Right atrium auricular region (tissue), 2 donors: ENCODE data around the gene NLRP7. TPM values are rescaled to one million over a fixed set of nuclear protein-coding genes. Genes with fewer than 3 reads are reported as not detected.
"Not testable (repeated sequence)": the region's sequence is repeated elsewhere in the genome, so short reads cannot be mapped to it uniquely, and the experiment has no call there.

Experiments used
- DNase-seq: peaks from one replicate; pipeline ENCODE4 v3.0.0-alpha.2; 2019; ENCODE audit warnings: low spot score
- H3K27ac ChIP-seq, 2 donors: fragments of 200-600 bp; sonication (generic); 1 replicate in 1 of 2; 2 replicates in 1 of 2; pipeline ENCODE4 v1.5.1; 2016 to 2019
- H3K27me3 ChIP-seq, 2 donors: fragments of 200-600 bp; sonication (generic); one replicate each; pipeline versions ENCODE4 v1.5.1 to v1.6.0; 2017 to 2019
- H3K36me3 ChIP-seq: fragments of 200-600 bp; sonication (generic); one replicate; pipeline ENCODE4 v1.5.1; 2016
- H3K4me1 ChIP-seq, 2 donors: fragments of 200-600 bp; sonication (generic); one replicate each; pipeline versions ENCODE4 v1.5.1 to v1.6.0; 2017 to 2019
- H3K4me3 ChIP-seq, 2 donors: fragments of 200-600 bp; sonication (generic); 1 replicate in 1 of 2; 2 replicates in 1 of 2; pipeline ENCODE4 v1.5.1; 2017 to 2019; ENCODE audit warnings: mild to moderate bottlenecking in 1 of 2, moderate library complexity in 1 of 2
- H3K9me3 ChIP-seq, 2 donors: fragments of 200-600 bp; sonication (generic); one replicate each; pipeline ENCODE4 v1.5.1; 2019
- CTCF ChIP-seq, 2 donors: fragments of 200-600 bp; sonication (generic); IDR thresholded peaks; one replicate each; pipeline ENCODE4 v1.5.1; 2019; ENCODE audit warnings: antibody characterized with exemption in 2 of 2
- total RNA-seq, 2 donors: library from RNA; depleted of rRNA; stranded (reverse); fragments of >200 nt; gene quantifications; one replicate each; pipeline ENCODE4 v1.1.0, GENCODE V29; 2016

NLRP7 gene
- total RNA-seq, 2 donors from 2014 or later: not detected

DNA sequence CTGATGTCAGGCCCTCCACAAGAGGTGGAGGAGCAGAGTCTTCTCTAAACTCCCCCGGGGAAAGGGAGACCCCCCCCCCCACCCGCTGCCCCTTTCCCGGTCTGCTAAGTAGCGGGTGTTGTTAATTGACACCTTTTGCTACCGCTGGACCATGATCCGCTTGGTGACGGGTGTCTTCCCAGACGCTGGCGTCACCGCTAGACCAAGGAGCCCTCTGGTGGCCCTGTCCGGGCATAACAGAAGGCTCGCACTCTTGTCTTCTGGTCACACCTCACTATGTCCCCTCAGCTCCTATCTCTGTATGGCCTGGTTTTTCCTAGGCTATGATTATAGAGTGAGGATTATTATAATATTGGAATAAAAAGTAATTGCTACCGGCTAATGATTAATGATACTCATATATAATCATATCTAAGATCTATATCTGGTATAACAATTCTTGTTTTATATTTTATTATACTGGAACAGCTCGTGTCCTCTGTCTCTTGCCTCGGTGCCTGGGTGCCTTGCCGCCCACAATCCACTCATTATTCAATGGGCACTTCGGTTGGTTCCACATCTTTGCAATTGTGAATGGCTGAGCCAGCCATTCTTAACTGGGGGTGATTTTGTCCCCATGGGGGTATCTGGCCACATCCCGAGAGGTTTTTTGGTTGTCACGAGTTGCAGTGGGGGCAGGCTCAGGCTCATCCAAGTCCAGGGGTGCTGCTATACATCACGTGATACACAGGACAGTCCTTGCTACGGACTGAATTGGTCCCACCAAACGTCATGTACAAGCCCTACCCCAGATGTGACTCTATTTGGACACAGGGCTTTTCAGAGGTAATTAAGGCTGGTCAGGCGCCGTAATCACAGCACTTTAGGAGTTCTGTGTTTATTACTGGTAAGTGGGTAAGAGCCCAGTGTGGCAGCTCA, 27.4 kb downstream of the NLRP7 start:
- H3K27ac ChIP-seq, H3K4me3 ChIP-seq, H3K27me3 ChIP-seq, H3K9me3 ChIP-seq, DNase-seq, H3K4me1 ChIP-seq, H3K36me3 ChIP-seq: not testable (repeated sequence)
- peak in 1 of 2 donors; percentile 36 for TF ChIP-seq CTCF (IDR thresholded peaks at IDR 0.05)

- H3K4me3 ChIP-seq: no peak overlapping the region
- H3K4me1 ChIP-seq: no peaks in the 10 kb centered on the region
- H3K36me3 ChIP-seq: no peaks in the 10 kb centered on the region
- H3K27me3 ChIP-seq: no peaks in the 10 kb centered on the region
- no peak for DNase-seq
- H3K27ac ChIP-seq: no peak overlapping the region
- H3K9me3 ChIP-seq: no peaks in the 10 kb centered on the region
- no peak for TF ChIP-seq CTCF (IDR thresholded peaks at IDR 0.05)
These were observed 28.8 kb downstream of the NLRP7 start for GRCh38 chr19:54918499-54918898.

- H3K9me3 ChIP-seq: no peaks in the 10 kb centered on the region
- H3K27ac ChIP-seq: no peak overlapping the region
- H3K4me3 ChIP-seq: no peak overlapping the region
- no peaks in the 10 kb centered on the region for H3K27me3 ChIP-seq
- no peak for TF ChIP-seq CTCF (IDR thresholded peaks at IDR 0.05)
- DNase-seq: no peak
- no peaks in the 10 kb centered on the region for H3K4me1 ChIP-seq
- no peaks in the 10 kb centered on the region for H3K36me3 ChIP-seq
These were observed 30.5 kb downstream of the NLRP7 start for GRCh38 chr19:54916822-54917221.

- H3K36me3 ChIP-seq, H3K27me3 ChIP-seq, H3K4me1 ChIP-seq, DNase-seq, H3K4me3 ChIP-seq, H3K27ac ChIP-seq, H3K9me3 ChIP-seq: not testable (repeated sequence)
These were observed 39.4 kb downstream of the NLRP7 start for GRCh38 chr19:54907899-54908298.

- H3K9me3 ChIP-seq: no peaks in the 10 kb centered on the region
- H3K36me3 ChIP-seq: no peaks in the 10 kb centered on the region
- no peak overlapping the region for H3K4me3 ChIP-seq
- no peak for DNase-seq
- no peak overlapping the region for H3K27ac ChIP-seq
- TF ChIP-seq CTCF (IDR thresholded peaks at IDR 0.05): no peak
- H3K27me3 ChIP-seq: no peaks in the 10 kb centered on the region
- no peaks in the 10 kb centered on the region for H3K4me1 ChIP-seq
These were observed 40.5 kb downstream of the NLRP7 start for GRCh38 chr19:54906819-54907218.

GRCh38 chr19:54905803-54906511, 41.4 kb downstream of the NLRP7 start, which contains the start of gene NCR1:
NCR1 (plus strand) TSS chr19:54906148; CDS start chr19:54906188, 40 bp downstream.
- no peak within 1 kb of the TSS for H3K27ac ChIP-seq

More at GRCh38 chr19:54905803-54906511, 41.4 kb downstream of the NLRP7 start, which contains the start of gene NCR1:
- H3K36me3 ChIP-seq: no peaks in the 10 kb centered on the region
- no peaks in the 10 kb centered on the region for H3K27me3 ChIP-seq
- DNase-seq: no peak
- no peaks in the 10 kb centered on the region for H3K4me1 ChIP-seq
- no peak for TF ChIP-seq CTCF (IDR thresholded peaks at IDR 0.05)
- H3K9me3 ChIP-seq: no peaks in the 10 kb centered on the region
- no peak within 1 kb of the TSS for H3K4me3 ChIP-seq
